ENCODE measurements around the gene ZNF345. TPM values are rescaled to one million over a fixed set of nuclear protein-coding genes. Genes with fewer than 3 reads are reported as not detected.

Gene ZNF345
- total RNA-seq, 1 donor from 2014 or later: 6.7 TPM

DNA sequence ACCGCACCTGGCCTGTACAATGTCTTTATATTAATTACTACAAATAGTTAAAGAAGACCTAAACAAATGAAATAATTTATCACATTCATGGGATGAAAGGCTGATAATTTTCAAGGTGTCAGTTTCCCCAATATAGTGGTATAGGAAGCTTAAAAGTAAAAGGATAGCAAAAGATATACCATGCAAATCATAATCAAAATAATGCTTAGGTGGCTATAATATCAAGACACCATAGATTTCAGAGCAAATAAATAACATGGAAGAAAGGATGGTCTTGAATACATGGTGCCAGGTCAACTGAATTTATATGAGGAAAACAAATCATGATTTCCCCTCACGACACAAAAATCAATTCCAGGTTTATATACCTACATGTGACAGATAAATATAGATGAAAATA is 17.2 kb upstream of the ZNF345 start:
- Histone ChIP-seq H3K4me3 (no peak overlapping the region), H3K27ac (no peak overlapping the region), H3K4me1 (no peaks in the 10 kb centered on the region), H3K36me3 (peaks cover 7% of the 10 kb centered on the region), H3K9me3 (peaks cover 74% of the 10 kb centered on the region), H3K27me3 (no peaks in the 10 kb centered on the region)
- intact Hi-C loops (cut with DNase I): no loop called here
- ATAC-seq: no peak
- DNase-seq: no peak
- TF ChIP-seq, protein P1, sequence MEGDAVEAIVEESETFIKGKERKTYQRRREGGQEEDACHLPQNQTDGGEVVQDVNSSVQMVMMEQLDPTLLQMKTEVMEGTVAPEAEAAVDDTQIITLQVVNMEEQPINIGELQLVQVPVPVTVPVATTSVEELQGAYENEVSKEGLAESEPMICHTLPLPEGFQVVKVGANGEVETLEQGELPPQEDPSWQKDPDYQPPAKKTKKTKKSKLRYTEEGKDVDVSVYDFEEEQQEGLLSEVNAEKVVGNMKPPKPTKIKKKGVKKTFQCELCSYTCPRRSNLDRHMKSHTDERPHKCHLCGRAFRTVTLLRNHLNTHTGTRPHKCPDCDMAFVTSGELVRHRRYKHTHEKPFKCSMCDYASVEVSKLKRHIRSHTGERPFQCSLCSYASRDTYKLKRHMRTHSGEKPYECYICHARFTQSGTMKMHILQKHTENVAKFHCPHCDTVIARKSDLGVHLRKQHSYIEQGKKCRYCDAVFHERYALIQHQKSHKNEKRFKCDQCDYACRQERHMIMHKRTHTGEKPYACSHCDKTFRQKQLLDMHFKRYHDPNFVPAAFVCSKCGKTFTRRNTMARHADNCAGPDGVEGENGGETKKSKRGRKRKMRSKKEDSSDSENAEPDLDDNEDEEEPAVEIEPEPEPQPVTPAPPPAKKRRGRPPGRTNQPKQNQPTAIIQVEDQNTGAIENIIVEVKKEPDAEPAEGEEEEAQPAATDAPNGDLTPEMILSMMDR (IDR thresholded peaks at IDR 0.05): no peak

DNA sequence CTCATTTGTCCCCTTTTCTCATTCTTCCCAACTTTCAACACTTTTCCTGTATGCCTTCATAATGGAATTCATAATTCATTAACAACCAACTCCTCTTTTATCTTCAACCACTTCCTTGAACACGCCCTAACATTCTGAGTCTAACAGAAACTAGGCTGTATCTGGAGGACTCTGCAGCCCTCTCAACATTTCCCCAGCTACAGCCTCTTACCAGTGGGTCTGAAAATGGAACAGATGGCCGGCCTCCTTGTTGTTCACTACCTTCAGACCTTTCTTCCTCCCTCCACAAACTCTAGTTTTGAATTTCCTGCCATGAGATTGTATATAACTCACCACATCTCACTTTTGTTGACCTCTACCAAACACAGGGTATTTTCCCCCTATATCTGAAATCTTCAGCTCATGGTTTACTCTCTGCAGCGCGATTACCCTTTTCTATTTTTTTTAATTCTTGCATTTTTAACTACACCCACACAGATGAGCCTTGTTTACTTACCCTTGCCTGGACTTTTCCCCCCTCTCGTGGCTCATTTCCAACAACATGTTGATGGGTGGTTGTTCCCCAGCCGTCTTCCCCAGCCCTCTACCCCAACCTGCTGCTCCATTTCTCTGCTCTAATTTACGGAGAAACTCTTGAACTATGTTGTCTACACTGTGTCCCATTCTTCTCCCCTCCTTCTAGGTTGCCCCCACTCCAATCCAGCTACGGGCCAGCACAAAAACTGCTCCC is 13.3 kb upstream of the ZNF345 start:
- intact Hi-C loops (cut with DNase I): no loop called here
- TF ChIP-seq, protein P1 (IDR thresholded peaks at IDR 0.05): no peak
- ATAC-seq (no peak), DNase-seq (no peak)
- peaks cover 34% of the 10 kb centered on the region for H3K9me3 ChIP-seq
- peak overlapping the region; percentile 87 for H3K27ac ChIP-seq
- H3K36me3 ChIP-seq: peaks cover 7% of the 10 kb centered on the region
- no peaks in the 10 kb centered on the region for H3K4me1 ChIP-seq
- no peaks in the 10 kb centered on the region for H3K27me3 ChIP-seq
- H3K4me3 ChIP-seq: peak overlapping the region; percentile 73

DNA sequence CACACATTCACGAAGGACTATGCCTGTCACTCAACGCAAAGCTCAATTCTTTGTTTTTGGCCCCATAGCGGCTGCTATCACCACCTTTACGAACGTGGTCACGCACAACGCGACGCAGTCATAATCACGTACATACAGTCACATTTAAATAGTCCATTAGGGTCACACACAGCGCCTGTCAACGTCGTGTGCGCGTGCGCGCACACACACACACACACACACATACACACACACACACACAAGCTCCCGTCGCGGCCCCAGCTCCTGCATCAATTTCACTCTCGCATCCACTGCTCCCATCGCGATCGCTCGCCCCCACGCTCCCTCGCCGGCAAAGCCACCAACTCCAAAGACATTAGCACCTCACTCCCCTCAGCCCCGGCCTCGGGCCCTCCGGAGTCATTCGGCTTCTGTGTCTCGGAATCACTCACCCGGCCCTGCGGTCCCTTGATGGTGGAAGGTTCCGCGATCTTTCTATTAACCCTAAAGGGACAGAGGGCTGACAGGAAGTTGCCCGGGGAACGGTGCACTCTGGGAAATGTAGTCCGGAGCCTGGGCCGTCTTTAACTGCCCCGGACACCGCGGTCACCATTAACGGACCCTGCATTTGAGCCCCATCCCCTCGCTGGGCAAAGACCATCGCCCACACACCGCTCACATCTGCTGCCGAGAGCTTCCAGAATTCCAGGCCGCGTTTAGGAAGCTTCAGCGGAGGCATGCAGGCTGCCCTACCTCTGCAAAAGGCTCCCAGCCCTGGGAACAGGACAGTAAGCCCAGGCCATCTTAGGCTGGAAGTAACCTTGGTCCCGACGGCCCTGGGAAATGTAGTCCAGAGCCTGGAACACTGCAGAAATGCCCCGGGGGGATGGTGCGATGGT is 12.5 kb upstream of the ZNF345 start, which contains the start of gene ZNF790:
Gene ZNF790, minus strand, starts transcription at position 482 of the 878 bp plus-strand sequence. CDS start 12,768 bp downstream, outside the sequence.
- ATAC-seq (peak; percentile 99), DNase-seq (peak; percentile 91)
- TF ChIP-seq, protein P1 (IDR thresholded peaks at IDR 0.05): no peak
- intact Hi-C loops (cut with DNase I): no loop called here
- Histone ChIP-seq H3K9me3 (peaks cover 29% of the 10 kb centered on the region), H3K4me3 (peak within 1 kb of the TSS; percentile 73), H3K27ac (peak within 1 kb of the TSS; percentile 87), H3K36me3 (peaks cover 7% of the 10 kb centered on the region), H3K27me3 (no peaks in the 10 kb centered on the region), H3K4me1 (no peaks in the 10 kb centered on the region)

DNA sequence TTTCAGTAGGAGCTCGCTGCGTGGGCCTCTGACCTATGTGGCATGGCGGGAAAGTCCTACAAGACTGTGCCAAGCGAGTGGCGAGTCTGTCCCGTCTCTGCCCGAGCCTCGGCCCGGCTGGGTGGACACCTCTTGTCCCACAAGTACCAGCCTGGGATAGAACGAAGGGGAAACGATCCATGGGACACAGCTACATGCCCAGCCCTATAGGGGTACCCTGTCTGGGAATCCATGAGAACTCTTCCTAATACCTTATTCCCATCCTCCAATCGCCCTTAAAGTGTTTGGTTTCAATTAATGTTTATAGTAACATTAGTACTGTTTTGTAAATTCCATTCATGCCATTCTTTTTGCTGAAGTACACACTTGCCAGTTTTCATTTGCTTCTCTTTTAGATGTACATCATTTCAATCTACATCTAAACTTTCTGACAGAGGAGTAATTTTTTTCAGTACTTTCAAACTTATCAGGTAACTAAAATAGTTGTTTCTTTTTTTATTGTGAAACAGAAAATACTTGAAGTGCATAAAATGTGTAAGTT is 11.8 kb upstream of the ZNF345 start:
- H3K27ac ChIP-seq: peak overlapping the region; percentile 87
- H3K4me3 ChIP-seq: peak overlapping the region; percentile 73
- peaks cover 23% of the 10 kb centered on the region for H3K9me3 ChIP-seq
- no peaks in the 10 kb centered on the region for H3K27me3 ChIP-seq
- ATAC-seq: no peak
- H3K4me1 ChIP-seq: no peaks in the 10 kb centered on the region
- H3K36me3 ChIP-seq: peaks cover 2% of the 10 kb centered on the region
- no peak for DNase-seq
- TF ChIP-seq, protein P1 (IDR thresholded peaks at IDR 0.05): no peak
- intact Hi-C loops (cut with DNase I): no loop called here

DNA sequence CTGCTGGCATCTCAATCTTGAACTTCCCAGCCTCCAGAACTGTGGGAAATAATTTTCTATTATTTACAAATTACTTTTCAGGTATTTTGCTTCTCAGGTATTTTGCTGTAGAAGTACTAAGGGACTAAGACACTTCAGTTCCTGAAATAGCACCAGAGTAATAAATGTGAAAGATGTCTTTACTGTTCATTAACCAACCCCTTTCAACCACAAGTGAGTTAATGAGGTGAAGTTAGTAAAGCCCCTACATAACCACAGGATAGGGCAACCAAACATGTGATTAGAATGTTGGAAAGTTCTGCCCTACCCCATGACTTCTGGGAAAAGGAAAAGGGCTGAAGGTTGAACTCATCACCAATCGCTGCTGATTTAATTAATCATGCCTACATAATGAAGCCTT is 2.7 kb upstream of the ZNF345 start:
- Histone ChIP-seq H3K27me3 (no peaks in the 10 kb centered on the region), H3K4me1 (peaks cover 13% of the 10 kb centered on the region), H3K36me3 (no peaks in the 10 kb centered on the region), H3K4me3 (no peak overlapping the region), H3K27ac (peak overlapping the region; percentile 91), H3K9me3 (peaks cover 6% of the 10 kb centered on the region)
- intact Hi-C loops (cut with DNase I): no loop called here
- DNase-seq (no peak), ATAC-seq (no peak)
- TF ChIP-seq, protein P1 (IDR thresholded peaks at IDR 0.05): no peak
